ENCODE results near the gene C1orf159. TPM values are rescaled to one million over a fixed set of nuclear protein-coding genes. Genes with fewer than 3 reads are reported as not detected.

The C1orf159 gene
- total RNA-seq, 1 experiment from 2014 or later = 15.7 TPM

DNA sequence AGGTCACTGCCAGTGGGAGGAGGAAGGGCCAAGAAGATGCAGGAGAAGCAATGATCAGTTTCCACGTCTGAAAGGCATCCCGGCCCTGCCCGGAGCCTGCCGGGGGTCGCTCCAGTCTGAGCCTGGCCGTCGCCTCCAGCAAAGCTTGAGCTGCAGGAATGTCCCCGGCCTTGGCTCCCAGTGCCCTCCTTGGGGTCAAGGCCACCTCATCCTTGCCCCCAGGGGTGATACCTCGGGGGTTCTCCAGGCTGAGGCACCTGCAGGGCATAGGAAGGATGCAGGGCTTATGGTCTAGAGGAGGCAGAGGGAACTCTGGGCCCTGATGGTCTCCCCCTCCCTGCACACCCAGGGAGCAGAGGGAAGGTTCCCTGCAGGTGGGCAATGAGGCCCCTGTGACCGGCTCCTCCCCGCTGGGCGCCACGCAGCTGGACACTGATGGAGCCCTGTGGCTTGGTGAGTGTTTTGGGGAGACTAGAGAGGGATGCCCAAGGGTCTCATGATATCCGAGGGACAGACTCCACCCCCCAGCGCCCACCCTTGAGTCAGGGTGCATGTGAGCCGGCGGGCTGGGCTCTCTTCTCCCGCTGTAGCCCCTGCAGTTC is 61.7 kb downstream of the C1orf159 start:
- Mint-ChIP-seq H3K4me3 (ENCODE audit: unreplicated experiment) (no peak overlapping the region), H3K4me1 (ENCODE audit: insufficient read depth, unreplicated experiment) (peaks cover 10% of the 10 kb centered on the region), H3K27ac (ENCODE audit: low read depth, unreplicated experiment) (no peak overlapping the region), H3K27me3 (ENCODE audit: insufficient read depth, unreplicated experiment) (no peaks in the 10 kb centered on the region), H3K36me3 (ENCODE audit: insufficient read depth, unreplicated experiment) (peaks cover 13% of the 10 kb centered on the region), H3K9me3 (ENCODE audit: unreplicated experiment) (no peaks in the 10 kb centered on the region)
- CTCF ChIA-PET = interaction anchor here (0.7 to 1.6 kb wide), 2 partner anchors 9 kb away, joined by 3 to 5 read pairs; no protein-coding TSS in a partner anchor
- POLR2A ChIA-PET = interaction anchor here (0.7 kb wide), 1 partner anchor 305 kb away, joined by 3 read pairs; no protein-coding TSS in a partner anchor
- DNase-seq (ENCODE audit: unreplicated experiment) = no peak
- BruUV-seq (replicated peaks) = no TSS peak
- intact Hi-C loops (cut with micrococcal nuclease) = no loop called here
- TF ChIP-seq, protein P1, sequence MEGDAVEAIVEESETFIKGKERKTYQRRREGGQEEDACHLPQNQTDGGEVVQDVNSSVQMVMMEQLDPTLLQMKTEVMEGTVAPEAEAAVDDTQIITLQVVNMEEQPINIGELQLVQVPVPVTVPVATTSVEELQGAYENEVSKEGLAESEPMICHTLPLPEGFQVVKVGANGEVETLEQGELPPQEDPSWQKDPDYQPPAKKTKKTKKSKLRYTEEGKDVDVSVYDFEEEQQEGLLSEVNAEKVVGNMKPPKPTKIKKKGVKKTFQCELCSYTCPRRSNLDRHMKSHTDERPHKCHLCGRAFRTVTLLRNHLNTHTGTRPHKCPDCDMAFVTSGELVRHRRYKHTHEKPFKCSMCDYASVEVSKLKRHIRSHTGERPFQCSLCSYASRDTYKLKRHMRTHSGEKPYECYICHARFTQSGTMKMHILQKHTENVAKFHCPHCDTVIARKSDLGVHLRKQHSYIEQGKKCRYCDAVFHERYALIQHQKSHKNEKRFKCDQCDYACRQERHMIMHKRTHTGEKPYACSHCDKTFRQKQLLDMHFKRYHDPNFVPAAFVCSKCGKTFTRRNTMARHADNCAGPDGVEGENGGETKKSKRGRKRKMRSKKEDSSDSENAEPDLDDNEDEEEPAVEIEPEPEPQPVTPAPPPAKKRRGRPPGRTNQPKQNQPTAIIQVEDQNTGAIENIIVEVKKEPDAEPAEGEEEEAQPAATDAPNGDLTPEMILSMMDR (IDR thresholded peaks at IDR 0.05; ENCODE audit: unreplicated experiment) = no peak

DNA sequence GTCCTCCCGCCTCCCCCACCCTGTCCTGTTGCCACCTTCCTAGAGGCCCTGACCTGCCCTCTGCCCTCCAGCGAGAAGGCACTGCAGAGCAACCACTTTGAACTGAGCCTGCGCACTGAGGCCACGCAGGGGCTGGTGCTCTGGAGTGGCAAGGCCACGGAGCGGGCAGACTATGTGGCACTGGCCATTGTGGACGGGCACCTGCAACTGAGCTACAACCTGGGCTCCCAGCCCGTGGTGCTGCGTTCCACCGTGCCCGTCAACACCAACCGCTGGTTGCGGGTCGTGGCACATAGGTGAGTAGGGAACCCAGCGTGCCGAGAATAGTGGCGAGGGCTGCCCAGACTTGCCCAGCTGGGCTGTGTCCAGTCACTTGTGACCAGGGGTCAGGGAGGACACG is 62.2 kb downstream of the C1orf159 start:
- POLR2A ChIA-PET = interaction anchor here (0.7 kb wide), 1 partner anchor 305 kb away, joined by 3 read pairs; no protein-coding TSS in a partner anchor
- Mint-ChIP-seq H3K36me3 (ENCODE audit: insufficient read depth, unreplicated experiment) (peaks cover 14% of the 10 kb centered on the region), H3K27me3 (ENCODE audit: insufficient read depth, unreplicated experiment) (no peaks in the 10 kb centered on the region), H3K4me3 (ENCODE audit: unreplicated experiment) (no peak overlapping the region), H3K4me1 (ENCODE audit: insufficient read depth, unreplicated experiment) (peaks cover 7% of the 10 kb centered on the region), H3K27ac (ENCODE audit: low read depth, unreplicated experiment) (no peak overlapping the region), H3K9me3 (ENCODE audit: unreplicated experiment) (no peaks in the 10 kb centered on the region)
- TF ChIP-seq, protein P1 (IDR thresholded peaks at IDR 0.05; ENCODE audit: unreplicated experiment) = no peak
- DNase-seq (ENCODE audit: unreplicated experiment) = no peak
- no TSS peak for BruUV-seq (replicated peaks)
- CTCF ChIA-PET = interaction anchor here (0.7 to 1.6 kb wide), 2 partner anchors 8 to 10 kb away, joined by 3 to 5 read pairs; no protein-coding TSS in a partner anchor
- intact Hi-C loops (cut with micrococcal nuclease) = no loop called here

DNA sequence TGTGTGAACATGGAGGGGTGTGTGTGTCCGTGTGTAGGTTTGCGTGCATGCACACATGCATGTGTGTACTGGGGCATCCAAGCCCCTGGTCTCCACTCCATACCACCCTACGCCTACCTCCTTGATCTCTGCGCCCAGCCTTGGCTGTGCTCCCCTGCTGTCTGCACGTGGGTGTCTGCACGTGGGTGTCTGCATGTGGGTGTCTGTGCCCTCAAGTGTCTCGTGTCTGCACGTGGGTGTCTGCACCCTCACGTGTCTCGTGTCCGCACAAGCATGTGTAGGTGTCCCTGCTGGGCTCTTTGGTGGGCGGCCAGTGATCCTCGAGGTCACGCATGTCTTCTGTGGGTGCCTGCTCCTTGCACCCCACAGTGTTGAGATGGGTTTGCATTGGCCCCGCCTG is 62.9 kb downstream of the C1orf159 start:
- H3K27ac Mint-ChIP-seq (ENCODE audit: low read depth, unreplicated experiment) = no peak overlapping the region
- CTCF ChIA-PET = interaction anchor here (1.6 kb wide), 1 partner anchor 10 kb away, joined by 5 read pairs; no protein-coding TSS in a partner anchor
- intact Hi-C loops (cut with micrococcal nuclease) = no loop called here

More for the DNA sequence above, 62.9 kb downstream of the C1orf159 start:
- Mint-ChIP-seq H3K9me3 (ENCODE audit: unreplicated experiment) (no peaks in the 10 kb centered on the region), H3K27me3 (ENCODE audit: insufficient read depth, unreplicated experiment) (no peaks in the 10 kb centered on the region), H3K4me1 (ENCODE audit: insufficient read depth, unreplicated experiment) (peaks cover under 1% of the 10 kb centered on the region), H3K4me3 (ENCODE audit: unreplicated experiment) (no peak overlapping the region), H3K36me3 (ENCODE audit: insufficient read depth, unreplicated experiment) (peaks cover 20% of the 10 kb centered on the region)
- POLR2A ChIA-PET = no interaction called here
- no peak for DNase-seq (ENCODE audit: unreplicated experiment)
- TF ChIP-seq, protein P1 (IDR thresholded peaks at IDR 0.05; ENCODE audit: unreplicated experiment) = no peak
- no TSS peak for BruUV-seq (replicated peaks)
